H9 (cell line): ENCODE measurements around the gene FKBP10. TPM values are rescaled to one million over a fixed set of nuclear protein-coding genes. Genes with fewer than 3 reads are reported as not detected.

Experiments used
- DNase-seq: peaks from one replicate; pipeline ENCODE4 v3.0.0-alpha.2; 2017
- H2AFZ ChIP-seq: one replicate; pipeline ENCODE4 v1.6.1; 2013; ENCODE audit warnings: mild to moderate bottlenecking, low read length, control low read depth, moderate library complexity
- H2AK5ac ChIP-seq: 2 replicates; pipeline ENCODE4 v1.6.1; 2013; ENCODE audit warnings: low read length, control low read depth, mixed read lengths; ENCODE audit not compliant: insufficient read length
- H2BK120ac ChIP-seq: one replicate; pipeline ENCODE4 v1.6.1; 2013; ENCODE audit warnings: low read depth, mild to moderate bottlenecking, low read length, control low read depth, inconsistent platforms; ENCODE audit not compliant: poor library complexity, severe bottlenecking
- H2BK12ac ChIP-seq: 2 replicates; pipeline ENCODE4 v1.6.1; 2013; ENCODE audit warnings: low read length, control low read depth, mixed read lengths, low read depth; ENCODE audit not compliant: insufficient read length
- H2BK15ac ChIP-seq: 2 replicates; pipeline ENCODE4 v1.6.1; 2013; ENCODE audit warnings: low read depth, low read length, control low read depth
- H2BK20ac ChIP-seq: one replicate; pipeline ENCODE4 v1.6.1; 2013; ENCODE audit warnings: low read depth, mild to moderate bottlenecking, low read length, control low read depth, inconsistent platforms; ENCODE audit not compliant: poor library complexity, severe bottlenecking
- H2BK5ac ChIP-seq: 2 replicates; pipeline ENCODE4 v1.6.1; 2013; ENCODE audit warnings: low read length, control low read depth, mixed read lengths; ENCODE audit not compliant: insufficient read length
- H3K14ac ChIP-seq: 2 replicates; pipeline ENCODE4 v1.6.1; 2013; ENCODE audit warnings: low read length, control low read depth; ENCODE audit not compliant: insufficient read depth
- H3K18ac ChIP-seq: 2 replicates; pipeline ENCODE4 v1.6.1; 2013; ENCODE audit warnings: low read depth, mild to moderate bottlenecking, mixed read lengths, low read length, control low read depth; ENCODE audit not compliant: insufficient read length
- H3K23ac ChIP-seq: 2 replicates; pipeline ENCODE4 v1.6.1; 2013; ENCODE audit warnings: low read length, control low read depth, mixed read lengths, low read depth; ENCODE audit not compliant: insufficient read length
- H3K23me2 ChIP-seq: 2 replicates; pipeline ENCODE4 v1.6.1; 2013; ENCODE audit warnings: low read depth, mild to moderate bottlenecking, mixed read lengths, low read length, control low read depth; ENCODE audit not compliant: insufficient read length, poor library complexity, severe bottlenecking
- H3K27ac ChIP-seq: 2 replicates; pipeline ENCODE4 v1.5.1; 2013; ENCODE audit warnings: low read length, control low read depth, mixed read lengths, low read depth; ENCODE audit not compliant: insufficient read length
- H3K27me3 ChIP-seq: 2 replicates; pipeline ENCODE4 v1.6.1; 2013; ENCODE audit warnings: low read length, control low read depth, inconsistent platforms; ENCODE audit not compliant: insufficient read depth
- H3K4ac ChIP-seq: 2 replicates; pipeline ENCODE4 v1.6.1; 2013; ENCODE audit warnings: low read depth, mild to moderate bottlenecking, control low read depth, inconsistent platforms, low read length, moderate library complexity
- H3K4me1 ChIP-seq: 2 replicates; pipeline ENCODE4 v1.6.1; 2013; ENCODE audit warnings: low read length, control low read depth, inconsistent platforms; ENCODE audit not compliant: insufficient read depth
- H3K4me2 ChIP-seq: 2 replicates; pipeline ENCODE4 v1.6.1; 2013; ENCODE audit warnings: low read length, control low read depth, mixed read lengths; ENCODE audit not compliant: insufficient read length, insufficient read depth
- H3K56ac ChIP-seq: 2 replicates; pipeline ENCODE4 v1.6.1; 2013; ENCODE audit warnings: low read depth, mild to moderate bottlenecking, mixed read lengths, low read length, control low read depth; ENCODE audit not compliant: insufficient read length
- H3K79me1 ChIP-seq: 2 replicates; pipeline ENCODE4 v1.6.1; 2013; ENCODE audit warnings: low read depth, mild to moderate bottlenecking, moderate library complexity, low read length, control low read depth, inconsistent platforms; ENCODE audit not compliant: insufficient read depth, poor library complexity, severe bottlenecking
- H3K79me2 ChIP-seq: 2 replicates; pipeline ENCODE4 v1.6.1; 2013; ENCODE audit warnings: low read length, control low read depth, inconsistent platforms; ENCODE audit not compliant: insufficient read depth
- H3K9ac ChIP-seq: 2 replicates; pipeline ENCODE4 v1.6.1; 2013; ENCODE audit warnings: low read length, control low read depth, mixed read lengths; ENCODE audit not compliant: insufficient read length; ENCODE audit errors: extremely low read depth
- H3K9me3 ChIP-seq: one replicate; pipeline ENCODE4 v1.6.1; 2013; ENCODE audit warnings: low read depth, low read length, inconsistent platforms; ENCODE audit not compliant: control insufficient read depth
- H3T11ph ChIP-seq: one replicate; pipeline ENCODE4 v1.6.1; 2013; ENCODE audit warnings: mild to moderate bottlenecking, low read length, control low read depth, inconsistent platforms
- H4K20me1 ChIP-seq: one replicate; pipeline ENCODE4 v1.6.1; 2013; ENCODE audit not compliant: control insufficient read depth, insufficient read length, insufficient read depth
- H4K5ac ChIP-seq: 2 replicates; pipeline ENCODE4 v1.6.1; 2013; ENCODE audit warnings: low read depth, mild to moderate bottlenecking, mixed read lengths, low read length, control low read depth; ENCODE audit not compliant: insufficient read length
- H4K8ac ChIP-seq: replicated peaks from 2 replicates; pipeline ENCODE4 v1.6.1; 2013; ENCODE audit warnings: low read length, control low read depth, mixed read lengths, low read depth; ENCODE audit not compliant: insufficient read length
- H4K91ac ChIP-seq: 2 replicates; pipeline ENCODE4 v1.6.1; 2013; ENCODE audit warnings: low read depth, mild to moderate bottlenecking, moderate library complexity, mixed read lengths, low read length, control low read depth; ENCODE audit not compliant: insufficient read length
- H3K27ac Mint-ChIP-seq, 3 experiments: 2 replicates in 2 of 3; 3 replicates in 1 of 3; pipeline ENCODE4 v1.8.0; 2020 to 2021; ENCODE audit warnings: mixed read lengths in 3 of 3, mild to moderate bottlenecking in 1 of 3, moderate library complexity in 1 of 3
- H3K27me3 Mint-ChIP-seq: 2 replicates; pipeline ENCODE4 v1.8.0; 2021; ENCODE audit warnings: low read depth, mild to moderate bottlenecking, moderate library complexity, mixed read lengths
- H3K36me3 Mint-ChIP-seq, 3 experiments: 2 replicates in 2 of 3; 3 replicates in 1 of 3; pipeline ENCODE4 v1.8.0; 2020 to 2021; ENCODE audit warnings: low read depth in 3 of 3, mixed read lengths in 3 of 3; ENCODE audit not compliant: insufficient read depth in 1 of 3
- H3K4me1 Mint-ChIP-seq, 2 experiments: 2 replicates each; pipeline ENCODE4 v1.8.0; 2020; ENCODE audit warnings: mixed read lengths in 2 of 2
- H3K4me3 Mint-ChIP-seq, 2 experiments: 2 replicates in 1 of 2; 3 replicates in 1 of 2; pipeline ENCODE4 v1.8.0; 2020 to 2021; ENCODE audit warnings: mild to moderate bottlenecking in 2 of 2, mixed read lengths in 2 of 2, moderate library complexity in 1 of 2
- H3K9me3 Mint-ChIP-seq, 2 experiments: 2 replicates in 1 of 2; 3 replicates in 1 of 2; pipeline ENCODE4 v1.8.0; 2020; ENCODE audit warnings: mild to moderate bottlenecking in 2 of 2, mixed read lengths in 2 of 2, moderate library complexity in 1 of 2
- CTCF ChIP-seq: fragments of 200-600 bp; sonication (generic); conservative IDR thresholded peaks from 3 replicates; pipeline ENCODE4 v1.8.0; 2021; ENCODE audit warnings: antibody characterized with exemption, mild to moderate bottlenecking
- WGBS: extraction: QIAGEN DNeasy Blood & Tissue Kit; methylation state at CpG from one replicate; pipeline ENCODE4 v1.1.7; 2013; ENCODE audit warnings: missing lambda C conversion rate, low lambda C conversion rate, mixed read lengths; ENCODE audit not compliant: insufficient read length; ENCODE audit errors: extremely low coverage; 5-methylcytosine and 5-hydroxymethylcytosine counted together
- total RNA-seq: library from RNA; stranded (reverse); gene quantifications from 2 replicates; pipeline ENCODE4 v1.2.1, GENCODE V29; 2021

The FKBP10 gene
- total RNA-seq, 1 experiment from 2014 or later: 166 TPM

- H2AK5ac ChIP-seq: no peak overlapping the region
- Mint-ChIP-seq H3K36me3 (peaks cover 52 to 72% (median 68%) of the 10 kb centered on the region in 3 experiments; a peak in 6 of 7 replicates), H3K4me3 (no peak overlapping the region), H3K9me3 (no peaks in the 10 kb centered on the region), H3K4me1 (peaks cover 0 to 3% of the 10 kb centered on the region in 2 experiments; a peak in 2 of 4 replicates), H3K27me3 (no peaks in the 10 kb centered on the region), H3K27ac (no peak overlapping the region)
- H2BK120ac ChIP-seq: no peak overlapping the region
- H2BK20ac ChIP-seq: no peak overlapping the region
- no peak for TF ChIP-seq CTCF
- no peak overlapping the region for H3K56ac ChIP-seq
- no CpG with 5 or more reads among the region's 3 CpGs for WGBS
- H4K91ac ChIP-seq: no peak overlapping the region
- no peak overlapping the region for H2BK12ac ChIP-seq
- H3K27me3 ChIP-seq: no peaks in the 10 kb centered on the region
- no peak overlapping the region for H3K27ac ChIP-seq
- H3K9me3 ChIP-seq: no peaks in the 10 kb centered on the region
- H2BK15ac ChIP-seq: no peak overlapping the region
- no peak overlapping the region for H3K4ac ChIP-seq
- H3K23me2 ChIP-seq: peaks cover 17% of the 10 kb centered on the region
- H3K14ac ChIP-seq: no peak overlapping the region
- no peaks in the 10 kb centered on the region for H3K79me1 ChIP-seq
- H3K9ac ChIP-seq: no peak overlapping the region
- H4K5ac ChIP-seq: no peak overlapping the region
- 0 out of 2 replicates have a peak, but pooled peaks cover 2% of the 10 kb centered on the region for H3K4me1 ChIP-seq
- no peak overlapping the region for H4K8ac ChIP-seq
- no peaks in the 10 kb centered on the region for H4K20me1 ChIP-seq
- H2AFZ ChIP-seq: no peak overlapping the region
- no peak overlapping the region for H3K18ac ChIP-seq
- no peak overlapping the region for H3K4me2 ChIP-seq
- DNase-seq: no peak
- H3T11ph ChIP-seq: no peak overlapping the region
- H2BK5ac ChIP-seq: no peak overlapping the region
- no peak overlapping the region for H3K23ac ChIP-seq
- H3K79me2 ChIP-seq: peaks cover 5% of the 10 kb centered on the region; the same call in 1 of the 2 replicates
Measured at GRCh38 chr17:41868568-41868967, 55.8 kb downstream of the FKBP10 start.
